Smooth muscle cell (in vitro differentiated cells): ENCODE results near the gene PUSL1. TPM values are rescaled to one million over a fixed set of nuclear protein-coding genes. Genes with fewer than 3 reads are reported as not detected.

Experiments
- DNase-seq: peaks from one replicate; lab custom pipeline; 2025; ENCODE audit not compliant: unreplicated experiment; lab: John Stamatoyannopoulos, UW
- H2AFZ ChIP-seq: fragments of 200-600 bp; sonication (generic); 2 replicates; pipeline ENCODE4 v1.6.0; 2016; ENCODE audit warnings: antibody characterized with exemption, low read depth, mild to moderate bottlenecking
- H3F3A ChIP-seq: fragments of 200-600 bp; sonication (generic); 2 replicates; pipeline ENCODE4 v1.6.0; 2017; ENCODE audit warnings: antibody characterized with exemption, low read depth
- H3K27ac ChIP-seq: fragments of 200-600 bp; sonication (generic); 2 replicates; pipeline ENCODE4 v1.5.1; 2016; ENCODE audit warnings: low read depth, mild to moderate bottlenecking
- H3K27me3 ChIP-seq: fragments of 200-600 bp; sonication (generic); 2 replicates; pipeline ENCODE4 v1.6.1; 2016; ENCODE audit warnings: low read depth, mild to moderate bottlenecking
- H3K36me3 ChIP-seq: fragments of 200-600 bp; sonication (generic); 2 replicates; pipeline ENCODE4 v1.5.1; 2016; ENCODE audit warnings: low read depth
- H3K4me1 ChIP-seq: fragments of 200-600 bp; sonication (generic); 2 replicates; pipeline ENCODE4 v1.5.1; 2016; ENCODE audit warnings: low read depth
- H3K4me2 ChIP-seq: fragments of 200-600 bp; sonication (generic); 2 replicates; pipeline ENCODE4 v1.6.0; 2016; ENCODE audit warnings: mild to moderate bottlenecking
- H3K4me3 ChIP-seq: fragments of 200-600 bp; sonication (generic); 2 replicates; pipeline ENCODE4 v1.5.1; 2016; ENCODE audit warnings: mild to moderate bottlenecking
- H3K79me2 ChIP-seq: fragments of 200-600 bp; sonication (generic); 2 replicates; pipeline ENCODE4 v1.6.0; 2016; ENCODE audit warnings: low read depth, mild to moderate bottlenecking
- H3K9ac ChIP-seq: fragments of 200-600 bp; sonication (generic); 2 replicates; pipeline ENCODE4 v1.6.0; 2016; ENCODE audit warnings: low read depth
- H3K9me3 ChIP-seq: fragments of 200-600 bp; sonication (generic); replicated peaks from 2 replicates; pipeline ENCODE4 v1.5.1; 2016; ENCODE audit warnings: low read depth
- H4K20me1 ChIP-seq: fragments of 200-600 bp; sonication (generic); 2 replicates; pipeline ENCODE4 v1.6.0; 2016; ENCODE audit warnings: low read depth
- WGBS: methylation state at CpG from one replicate; pipeline ENCODE4 v1.1.7; 2016; ENCODE audit warnings: low lambda C conversion rate; 5-methylcytosine and 5-hydroxymethylcytosine counted together
- polyA plus RNA-seq: library from polyadenylated mRNA; unstranded; fragments of >200 nt; fragmentation: Nextera tagmentation; extraction: Ambion mirVana; gene quantifications from 2 replicates; pipeline ENCODE4 v1.2.1, GENCODE V29; 2016
- total RNA-seq: library from RNA; depleted of rRNA; stranded (reverse); fragments of >200 nt; gene quantifications from 2 replicates; pipeline ENCODE4 v1.2.3, GENCODE V29; 2014
- TF ChIP-seq, protein P1 (sequence below): fragments of 200-600 bp; sonication (generic); IDR thresholded peaks from 2 replicates; pipeline ENCODE4 v1.5.1; 2017; ENCODE audit warnings: borderline replicate concordance, mild to moderate bottlenecking, antibody characterized with exemption; ENCODE audit not compliant: insufficient read depth, poor library complexity, severe bottlenecking

The PUSL1 gene
- total and polyA plus RNA-seq, 2 experiments from 2014 or later = 16.7 to 31.4 TPM

DNA sequence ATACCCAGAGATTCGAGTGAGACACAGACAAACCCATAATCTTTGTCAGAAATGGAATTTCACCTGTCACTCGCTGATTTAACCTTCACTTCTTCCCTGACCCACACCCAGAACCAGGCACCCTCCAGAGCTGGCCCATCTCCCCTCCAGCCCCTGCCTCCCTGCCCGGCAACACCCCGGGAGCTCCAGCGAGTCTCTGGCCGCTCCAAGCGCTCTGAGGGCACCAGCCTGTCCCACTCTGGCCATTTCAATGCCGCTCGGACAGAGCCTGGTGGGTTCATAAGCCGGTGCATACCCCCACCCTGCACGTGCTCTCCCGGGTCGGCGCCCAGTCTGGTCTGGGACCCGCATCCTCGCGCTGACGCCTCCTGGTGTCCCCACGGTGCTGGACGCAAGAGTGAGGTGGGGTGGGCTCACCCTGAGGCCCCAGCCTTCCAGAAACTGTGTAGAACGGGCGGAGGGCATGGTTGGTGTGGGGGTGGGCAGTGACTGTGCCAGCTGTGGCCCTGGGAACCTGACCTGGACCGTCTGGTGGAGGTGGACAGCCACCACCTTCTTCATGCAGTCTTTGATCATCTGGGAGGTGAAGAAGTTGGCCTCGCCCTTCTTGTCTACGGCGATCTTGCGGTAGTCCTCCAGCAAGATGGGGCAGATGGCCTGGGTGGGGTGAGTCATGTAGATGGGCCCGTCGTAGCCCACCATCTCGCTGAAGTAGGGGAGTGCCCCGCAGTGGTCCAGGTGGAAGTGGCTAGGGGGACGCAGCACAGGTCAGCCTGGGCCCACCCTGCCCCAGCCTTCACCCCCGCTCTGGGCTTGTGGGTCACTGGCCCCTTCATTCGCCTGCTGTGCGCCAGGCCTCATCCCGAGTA, 10.6 kb downstream of the PUSL1 start:
- H3K27ac ChIP-seq = peak overlapping the region; percentile 72
- no peaks in the 10 kb centered on the region for H3K27me3 ChIP-seq
- H3K4me1 ChIP-seq = no peaks in the 10 kb centered on the region
- TF ChIP-seq, protein P1, sequence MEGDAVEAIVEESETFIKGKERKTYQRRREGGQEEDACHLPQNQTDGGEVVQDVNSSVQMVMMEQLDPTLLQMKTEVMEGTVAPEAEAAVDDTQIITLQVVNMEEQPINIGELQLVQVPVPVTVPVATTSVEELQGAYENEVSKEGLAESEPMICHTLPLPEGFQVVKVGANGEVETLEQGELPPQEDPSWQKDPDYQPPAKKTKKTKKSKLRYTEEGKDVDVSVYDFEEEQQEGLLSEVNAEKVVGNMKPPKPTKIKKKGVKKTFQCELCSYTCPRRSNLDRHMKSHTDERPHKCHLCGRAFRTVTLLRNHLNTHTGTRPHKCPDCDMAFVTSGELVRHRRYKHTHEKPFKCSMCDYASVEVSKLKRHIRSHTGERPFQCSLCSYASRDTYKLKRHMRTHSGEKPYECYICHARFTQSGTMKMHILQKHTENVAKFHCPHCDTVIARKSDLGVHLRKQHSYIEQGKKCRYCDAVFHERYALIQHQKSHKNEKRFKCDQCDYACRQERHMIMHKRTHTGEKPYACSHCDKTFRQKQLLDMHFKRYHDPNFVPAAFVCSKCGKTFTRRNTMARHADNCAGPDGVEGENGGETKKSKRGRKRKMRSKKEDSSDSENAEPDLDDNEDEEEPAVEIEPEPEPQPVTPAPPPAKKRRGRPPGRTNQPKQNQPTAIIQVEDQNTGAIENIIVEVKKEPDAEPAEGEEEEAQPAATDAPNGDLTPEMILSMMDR = no peak
- H2AFZ ChIP-seq = no peak overlapping the region
- DNase-seq = no peak
- H3F3A ChIP-seq = no peaks in the 10 kb centered on the region
- no peak overlapping the region for H3K9ac ChIP-seq
- H3K79me2 ChIP-seq = peaks cover 56% of the 10 kb centered on the region
- H3K4me3 ChIP-seq = no peak overlapping the region
- H3K9me3 ChIP-seq = no peaks in the 10 kb centered on the region
- no peaks in the 10 kb centered on the region for H3K36me3 ChIP-seq
- no peak overlapping the region for H3K4me2 ChIP-seq
- WGBS = 96% methylated on average over 36 of the region's 36 CpGs
- peaks cover 83% of the 10 kb centered on the region for H4K20me1 ChIP-seq

DNA sequence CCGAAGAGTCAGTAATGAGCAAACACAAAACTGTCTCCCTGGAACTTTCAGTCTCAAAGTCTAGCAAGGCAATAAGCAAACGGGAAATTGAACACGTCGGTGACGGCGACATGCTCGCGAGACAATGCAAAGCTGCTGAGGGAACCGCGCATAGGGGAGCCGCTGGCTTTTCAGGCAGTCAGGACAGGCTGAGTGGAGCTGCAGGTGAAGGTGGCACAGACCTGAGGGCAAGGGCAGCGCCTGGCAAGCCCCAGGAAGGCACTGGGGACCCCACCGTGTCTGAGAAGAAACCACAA, 11.2 kb downstream of the PUSL1 start:
- no peaks in the 10 kb centered on the region for H3K9me3 ChIP-seq
- TF ChIP-seq, protein P1 = no peak
- H3K4me3 ChIP-seq = no peak overlapping the region
- H3F3A ChIP-seq = no peaks in the 10 kb centered on the region
- no peaks in the 10 kb centered on the region for H3K27me3 ChIP-seq
- no peak overlapping the region for H3K27ac ChIP-seq
- no peak overlapping the region for H2AFZ ChIP-seq
- H3K4me1 ChIP-seq = no peaks in the 10 kb centered on the region
- WGBS = 98% methylated on average over 13 of the region's 13 CpGs
- no peak for DNase-seq
- no peaks in the 10 kb centered on the region for H3K36me3 ChIP-seq
- peaks cover 78% of the 10 kb centered on the region for H4K20me1 ChIP-seq
- no peak overlapping the region for H3K9ac ChIP-seq
- H3K4me2 ChIP-seq = no peak overlapping the region
- peaks cover 61% of the 10 kb centered on the region for H3K79me2 ChIP-seq

DNA sequence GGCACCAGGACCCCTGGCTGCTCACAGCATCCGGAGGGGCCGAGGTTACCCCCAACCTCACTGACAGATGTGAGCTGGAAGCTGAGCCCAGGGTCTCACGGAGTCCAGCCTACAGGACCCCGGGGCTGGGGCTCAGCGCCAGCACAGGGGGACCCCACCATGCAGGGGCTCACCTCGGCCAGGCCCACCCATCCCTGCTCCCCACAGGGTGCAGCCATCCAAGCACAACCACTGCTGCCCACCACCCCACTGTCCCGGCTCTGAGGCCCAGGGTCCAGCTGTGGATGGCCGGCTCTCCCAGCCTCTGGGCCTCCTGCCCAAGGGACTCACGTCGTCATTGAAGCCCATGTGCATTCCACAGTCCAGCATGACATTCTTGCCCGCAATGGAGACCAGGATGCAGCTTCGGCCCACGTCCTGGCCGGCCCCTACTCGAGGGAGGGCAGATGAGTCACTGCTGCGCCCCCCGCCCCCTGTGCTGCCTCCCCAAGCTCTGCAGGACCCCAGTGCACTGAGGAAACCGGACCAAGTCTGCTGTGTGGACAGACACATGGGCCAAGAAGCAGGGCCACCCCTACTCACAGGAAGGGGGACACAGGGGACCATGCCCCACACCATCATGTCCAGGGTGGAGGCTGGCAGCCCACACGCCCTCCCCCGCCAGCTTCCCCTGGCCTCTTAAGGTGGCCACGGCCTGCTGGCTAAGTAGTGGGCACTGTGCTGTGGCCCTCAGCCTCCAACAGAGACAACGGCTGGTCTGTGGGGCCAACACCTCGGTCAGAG, 12.5 kb downstream of the PUSL1 start:
- Histone ChIP-seq H3K27me3 (no peaks in the 10 kb centered on the region), H3K36me3 (no peaks in the 10 kb centered on the region), H3K9me3 (no peaks in the 10 kb centered on the region), H3K4me2 (no peak overlapping the region), H3K27ac (no peak overlapping the region), H3K79me2 (peaks cover 74% of the 10 kb centered on the region), H3K4me1 (peaks cover 7% of the 10 kb centered on the region), H3K4me3 (no peak overlapping the region), H4K20me1 (peaks cover 75% of the 10 kb centered on the region), H3K9ac (no peak overlapping the region), H3F3A (no peaks in the 10 kb centered on the region), H2AFZ (no peak overlapping the region)
- WGBS = 93% methylated on average over 21 of the region's 23 CpGs
- TF ChIP-seq, protein P1 = no peak
- no peak for DNase-seq
